Peyer's patch (tissue), 4 donors: ENCODE data around the gene MEGF10. TPM values are rescaled to one million over a fixed set of nuclear protein-coding genes. Genes with fewer than 3 reads are reported as not detected.

ENCODE experiments used
- DNase-seq, 3 donors: peaks; one replicate each; pipeline ENCODE4 v3.0.0-alpha.2; 2017 to 2019
- H3K27ac ChIP-seq, 4 donors: fragments of 200-600 bp; sonication (generic); one replicate each; pipeline ENCODE4 v1.5.1; 2016 to 2019
- H3K27me3 ChIP-seq, 2 donors: fragments of 200-600 bp; sonication (generic); one replicate each; pipeline ENCODE4 v1.5.1; 2019
- H3K36me3 ChIP-seq, 3 donors: fragments of 200-600 bp; sonication (generic); one replicate each; pipeline ENCODE4 v1.5.1; 2016 to 2019
- H3K4me1 ChIP-seq, 4 donors: fragments of 200-600 bp; sonication (generic); one replicate each; pipeline ENCODE4 v1.5.1; 2016 to 2019
- H3K4me3 ChIP-seq, 4 donors: fragments of 200-600 bp; sonication (generic); 1 replicate in 3 of 4; 2 replicates in 1 of 4; pipeline ENCODE4 v1.5.1; 2016 to 2019; ENCODE audit warnings: mild to moderate bottlenecking in 1 of 4
- H3K9me3 ChIP-seq, 4 donors: fragments of 200-600 bp; sonication (generic); one replicate each; pipeline ENCODE4 v1.5.1; 2016 to 2019; ENCODE audit warnings: mild to moderate bottlenecking in 1 of 4
- POLR2A ChIP-seq, 2 donors: fragments of 450-650 bp; IDR thresholded peaks; one replicate each; pipeline ENCODE4 v1.5.1; 2017; ENCODE audit warnings: antibody characterized with exemption in 2 of 2, mild to moderate bottlenecking in 2 of 2, moderate library complexity in 2 of 2
- total RNA-seq, 4 donors: library from RNA; depleted of rRNA; stranded (reverse); fragments of >200 nt; gene quantifications; one replicate each; pipeline ENCODE4 v1.1.0, GENCODE V29; 2016
- TF ChIP-seq, protein P1 (sequence below), 6 experiments: fragments of 450-650 bp in 4 of 6; fragments of 200-600 bp in 2 of 6; sonication (generic) in 1 of 6; IDR thresholded peaks; one replicate each; pipeline ENCODE4 v1.5.1; 2017 to 2019; ENCODE audit warnings: antibody characterized with exemption in 6 of 6, mild to moderate bottlenecking in 3 of 6, moderate library complexity in 1 of 6

Gene MEGF10
- total RNA-seq, 4 donors from 2014 or later = 0.13 to 2.5 (median 0.19) TPM; not detected in 1

- Histone ChIP-seq H3K9me3 (no peaks in the 10 kb centered on the region), H3K36me3 (no peaks in the 10 kb centered on the region), H3K27ac (no peak overlapping the region), H3K27me3 (no peaks in the 10 kb centered on the region), H3K4me1 (no peaks in the 10 kb centered on the region), H3K4me3 (no peak overlapping the region)
- TF ChIP-seq POLR2A (IDR thresholded peaks at IDR 0.05) = no peak
- TF ChIP-seq, protein P1, sequence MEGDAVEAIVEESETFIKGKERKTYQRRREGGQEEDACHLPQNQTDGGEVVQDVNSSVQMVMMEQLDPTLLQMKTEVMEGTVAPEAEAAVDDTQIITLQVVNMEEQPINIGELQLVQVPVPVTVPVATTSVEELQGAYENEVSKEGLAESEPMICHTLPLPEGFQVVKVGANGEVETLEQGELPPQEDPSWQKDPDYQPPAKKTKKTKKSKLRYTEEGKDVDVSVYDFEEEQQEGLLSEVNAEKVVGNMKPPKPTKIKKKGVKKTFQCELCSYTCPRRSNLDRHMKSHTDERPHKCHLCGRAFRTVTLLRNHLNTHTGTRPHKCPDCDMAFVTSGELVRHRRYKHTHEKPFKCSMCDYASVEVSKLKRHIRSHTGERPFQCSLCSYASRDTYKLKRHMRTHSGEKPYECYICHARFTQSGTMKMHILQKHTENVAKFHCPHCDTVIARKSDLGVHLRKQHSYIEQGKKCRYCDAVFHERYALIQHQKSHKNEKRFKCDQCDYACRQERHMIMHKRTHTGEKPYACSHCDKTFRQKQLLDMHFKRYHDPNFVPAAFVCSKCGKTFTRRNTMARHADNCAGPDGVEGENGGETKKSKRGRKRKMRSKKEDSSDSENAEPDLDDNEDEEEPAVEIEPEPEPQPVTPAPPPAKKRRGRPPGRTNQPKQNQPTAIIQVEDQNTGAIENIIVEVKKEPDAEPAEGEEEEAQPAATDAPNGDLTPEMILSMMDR (IDR thresholded peaks at IDR 0.05) = no peak
- no peak for DNase-seq
Measured at GRCh38 chr5:127297348-127298035, 6.9 kb downstream of the MEGF10 start.

- Histone ChIP-seq H3K27me3 (no peaks in the 10 kb centered on the region), H3K9me3 (no peaks in the 10 kb centered on the region), H3K27ac (no peak overlapping the region), H3K4me1 (no peaks in the 10 kb centered on the region), H3K4me3 (no peak overlapping the region), H3K36me3 (no peaks in the 10 kb centered on the region)
- TF ChIP-seq POLR2A (IDR thresholded peaks at IDR 0.05) = no peak
- TF ChIP-seq, protein P1 (IDR thresholded peaks at IDR 0.05) = no peak
- no peak for DNase-seq
Measured at GRCh38 chr5:127298036-127298429, 7.4 kb downstream of the MEGF10 start.

- no peak for DNase-seq
- Histone ChIP-seq H3K36me3 (no peaks in the 10 kb centered on the region), H3K27me3 (no peaks in the 10 kb centered on the region), H3K4me1 (no peaks in the 10 kb centered on the region), H3K9me3 (no peaks in the 10 kb centered on the region), H3K27ac (no peak overlapping the region), H3K4me3 (no peak overlapping the region)
- TF ChIP-seq, protein P1 (IDR thresholded peaks at IDR 0.05) = no peak
Measured at GRCh38 chr5:127298656-127299055, 8.1 kb downstream of the MEGF10 start.

DNA sequence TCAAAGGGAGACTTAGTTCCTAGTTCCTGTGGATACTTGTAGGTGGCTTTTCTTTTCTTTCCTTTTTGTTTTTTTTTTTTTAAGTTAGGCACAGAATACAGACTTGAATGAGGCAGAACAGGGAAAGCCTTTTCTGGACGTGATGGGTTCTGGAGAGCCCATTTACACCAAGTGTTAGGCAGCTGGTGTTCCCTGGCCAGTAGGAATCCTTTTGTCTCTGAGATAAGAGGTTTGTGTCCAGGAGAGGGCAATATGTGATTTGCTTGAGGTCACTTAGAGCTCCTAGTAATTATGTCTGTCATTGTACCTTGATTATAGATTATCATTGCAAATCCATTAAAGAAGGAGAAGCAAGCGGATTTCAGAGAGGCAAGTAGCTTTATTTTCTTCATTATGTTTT, 9.1 kb downstream of the MEGF10 start:
- Histone ChIP-seq H3K36me3 (no peaks in the 10 kb centered on the region), H3K4me3 (no peak overlapping the region), H3K27me3 (no peaks in the 10 kb centered on the region), H3K9me3 (no peaks in the 10 kb centered on the region), H3K27ac (no peak overlapping the region), H3K4me1 (no peaks in the 10 kb centered on the region)
- no peak for DNase-seq
- TF ChIP-seq POLR2A (IDR thresholded peaks at IDR 0.05) = no peak
- TF ChIP-seq, protein P1 (IDR thresholded peaks at IDR 0.05) = peak in 3 of 6 experiments; percentile 21 to 25 (median 22)

GRCh38 chr5:127302509-127302908, 11.9 kb downstream of the MEGF10 start:
- Histone ChIP-seq H3K9me3 (no peaks in the 10 kb centered on the region), H3K36me3 (no peaks in the 10 kb centered on the region), H3K27ac (no peak overlapping the region), H3K27me3 (no peaks in the 10 kb centered on the region), H3K4me1 (no peaks in the 10 kb centered on the region), H3K4me3 (no peak overlapping the region)
- no peak for TF ChIP-seq POLR2A (IDR thresholded peaks at IDR 0.05)
- TF ChIP-seq, protein P1 (IDR thresholded peaks at IDR 0.05) = no peak
- no peak for DNase-seq
